ENCODE data around the gene ANO2.

DNA sequence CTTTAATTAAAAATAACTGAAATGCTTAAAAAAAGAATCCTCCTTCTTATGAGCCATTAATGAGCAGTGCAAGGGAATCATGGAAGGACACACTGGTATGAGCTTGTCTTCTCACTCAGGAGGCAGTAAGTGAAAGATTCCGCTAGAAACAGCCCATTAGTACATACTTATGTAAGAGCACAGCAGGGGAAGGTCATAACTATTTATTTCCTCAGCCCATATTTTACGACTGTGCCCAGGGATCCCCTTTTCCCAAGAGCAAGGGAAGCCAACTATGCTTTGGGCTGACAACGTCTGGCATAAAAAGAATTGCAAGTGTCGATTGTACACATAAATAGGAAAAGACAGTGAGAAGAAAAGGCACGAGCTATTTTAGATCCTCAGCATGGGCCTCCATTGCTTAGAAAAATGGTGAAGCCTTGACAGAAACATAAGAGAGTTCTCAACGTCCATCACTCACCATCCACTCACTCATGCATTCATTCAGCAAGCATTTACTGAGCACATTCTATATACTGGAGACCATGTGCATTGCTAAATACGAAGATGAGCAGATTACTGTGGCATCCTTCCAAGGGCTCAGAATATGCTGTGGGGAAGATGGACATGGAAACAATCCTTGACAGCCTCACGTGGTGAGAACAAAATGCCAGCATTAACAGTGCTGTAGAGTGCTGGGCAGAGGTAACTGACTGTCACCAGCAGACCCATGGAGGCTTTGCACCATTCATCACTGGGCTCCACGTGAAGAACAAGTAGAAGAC, 360.5 kb downstream of the ANO2 start:
- TF ChIP-seq, protein P1, sequence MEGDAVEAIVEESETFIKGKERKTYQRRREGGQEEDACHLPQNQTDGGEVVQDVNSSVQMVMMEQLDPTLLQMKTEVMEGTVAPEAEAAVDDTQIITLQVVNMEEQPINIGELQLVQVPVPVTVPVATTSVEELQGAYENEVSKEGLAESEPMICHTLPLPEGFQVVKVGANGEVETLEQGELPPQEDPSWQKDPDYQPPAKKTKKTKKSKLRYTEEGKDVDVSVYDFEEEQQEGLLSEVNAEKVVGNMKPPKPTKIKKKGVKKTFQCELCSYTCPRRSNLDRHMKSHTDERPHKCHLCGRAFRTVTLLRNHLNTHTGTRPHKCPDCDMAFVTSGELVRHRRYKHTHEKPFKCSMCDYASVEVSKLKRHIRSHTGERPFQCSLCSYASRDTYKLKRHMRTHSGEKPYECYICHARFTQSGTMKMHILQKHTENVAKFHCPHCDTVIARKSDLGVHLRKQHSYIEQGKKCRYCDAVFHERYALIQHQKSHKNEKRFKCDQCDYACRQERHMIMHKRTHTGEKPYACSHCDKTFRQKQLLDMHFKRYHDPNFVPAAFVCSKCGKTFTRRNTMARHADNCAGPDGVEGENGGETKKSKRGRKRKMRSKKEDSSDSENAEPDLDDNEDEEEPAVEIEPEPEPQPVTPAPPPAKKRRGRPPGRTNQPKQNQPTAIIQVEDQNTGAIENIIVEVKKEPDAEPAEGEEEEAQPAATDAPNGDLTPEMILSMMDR (IDR thresholded peaks at IDR 0.05; ENCODE audit: low read depth, low read length, missing input control) = no peak
- TF ChIP-seq YY1 (IDR thresholded peaks at IDR 0.05) = no peak
- TF ChIP-seq, protein P2, sequence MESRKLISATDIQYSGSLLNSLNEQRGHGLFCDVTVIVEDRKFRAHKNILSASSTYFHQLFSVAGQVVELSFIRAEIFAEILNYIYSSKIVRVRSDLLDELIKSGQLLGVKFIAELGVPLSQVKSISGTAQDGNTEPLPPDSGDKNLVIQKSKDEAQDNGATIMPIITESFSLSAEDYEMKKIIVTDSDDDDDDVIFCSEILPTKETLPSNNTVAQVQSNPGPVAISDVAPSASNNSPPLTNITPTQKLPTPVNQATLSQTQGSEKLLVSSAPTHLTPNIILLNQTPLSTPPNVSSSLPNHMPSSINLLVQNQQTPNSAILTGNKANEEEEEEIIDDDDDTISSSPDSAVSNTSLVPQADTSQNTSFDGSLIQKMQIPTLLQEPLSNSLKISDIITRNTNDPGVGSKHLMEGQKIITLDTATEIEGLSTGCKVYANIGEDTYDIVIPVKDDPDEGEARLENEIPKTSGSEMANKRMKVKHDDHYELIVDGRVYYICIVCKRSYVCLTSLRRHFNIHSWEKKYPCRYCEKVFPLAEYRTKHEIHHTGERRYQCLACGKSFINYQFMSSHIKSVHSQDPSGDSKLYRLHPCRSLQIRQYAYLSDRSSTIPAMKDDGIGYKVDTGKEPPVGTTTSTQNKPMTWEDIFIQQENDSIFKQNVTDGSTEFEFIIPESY (IDR thresholded peaks at IDR 0.05) = no peak
- TF ChIP-seq, protein P3, sequence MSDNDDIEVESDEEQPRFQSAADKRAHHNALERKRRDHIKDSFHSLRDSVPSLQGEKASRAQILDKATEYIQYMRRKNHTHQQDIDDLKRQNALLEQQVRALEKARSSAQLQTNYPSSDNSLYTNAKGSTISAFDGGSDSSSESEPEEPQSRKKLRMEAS (IDR thresholded peaks at IDR 0.05) = no peak

Measured in liver (tissue), 2 donors.